HG02759 (cell line): ENCODE results near the gene POPDC2.
"Not testable (repeated sequence)": the region's sequence is repeated elsewhere in the genome, so short reads cannot be mapped to it uniquely, and the experiment has no call there.

Source experiments
- ATAC-seq: cut with Tn5 transposase; IDR thresholded peaks from one replicate; pipeline ENCODE4 v1.9.1; 2021; ENCODE audit warnings: mild to moderate bottlenecking, moderate library complexity; ENCODE audit not compliant: unreplicated experiment

POPDC2 gene, protein sequence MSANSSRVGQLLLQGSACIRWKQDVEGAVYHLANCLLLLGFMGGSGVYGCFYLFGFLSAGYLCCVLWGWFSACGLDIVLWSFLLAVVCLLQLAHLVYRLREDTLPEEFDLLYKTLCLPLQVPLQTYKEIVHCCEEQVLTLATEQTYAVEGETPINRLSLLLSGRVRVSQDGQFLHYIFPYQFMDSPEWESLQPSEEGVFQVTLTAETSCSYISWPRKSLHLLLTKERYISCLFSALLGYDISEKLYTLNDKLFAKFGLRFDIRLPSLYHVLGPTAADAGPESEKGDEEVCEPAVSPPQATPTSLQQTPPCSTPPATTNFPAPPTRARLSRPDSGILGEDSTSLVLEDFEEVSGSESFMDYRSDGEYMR

DNA sequence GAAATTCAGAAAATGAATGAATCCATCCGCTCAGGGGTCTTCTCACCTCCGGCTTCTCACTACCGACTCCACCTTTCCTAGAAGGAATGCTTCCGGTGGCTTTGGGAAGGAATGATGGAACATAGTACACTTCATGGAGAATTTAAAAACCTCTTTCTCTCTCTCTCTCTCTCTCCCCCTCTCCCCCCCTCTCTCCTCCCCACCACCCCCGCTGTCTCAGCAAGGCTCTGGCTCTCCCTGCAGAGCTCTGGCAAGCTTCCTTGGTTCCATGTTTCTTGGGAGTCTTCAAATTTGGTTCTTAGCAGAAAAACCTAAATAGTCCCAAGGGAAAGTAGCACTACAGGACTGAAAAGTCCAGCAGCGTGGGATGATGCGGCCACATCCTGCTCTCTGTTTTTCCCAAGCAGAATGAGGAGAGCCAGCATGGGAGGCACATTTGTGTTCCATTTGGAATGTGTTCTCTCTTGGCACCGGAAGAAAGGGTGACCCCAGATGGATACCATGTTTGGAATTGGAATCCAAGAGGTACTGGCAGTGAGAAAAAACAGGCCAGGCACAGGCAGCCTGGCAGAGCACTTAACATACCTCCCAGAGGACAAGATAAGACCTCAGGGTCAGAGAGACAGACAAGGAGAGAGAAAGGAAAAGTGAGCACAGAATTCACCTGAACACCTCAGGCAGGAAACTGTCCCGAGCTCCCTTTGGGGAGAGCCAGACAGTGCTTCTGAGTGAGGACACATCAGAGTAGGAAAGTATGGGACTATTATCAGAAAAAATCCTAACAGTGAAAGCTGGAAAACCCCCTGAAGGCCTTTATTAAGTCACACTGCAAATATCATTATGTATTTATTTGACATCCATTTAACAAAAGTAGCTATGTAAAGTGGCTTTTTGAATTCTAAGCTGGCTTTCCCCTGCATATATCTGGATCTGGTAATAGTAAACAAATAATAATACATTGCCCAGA, at the start of gene POPDC2:
Gene POPDC2 (minus strand): TSS at position 116 of the 967 bp plus-strand sequence. CDS start 166 bp downstream, outside the sequence.
- ATAC-seq, result no peak

- ATAC-seq, result no peak
These were observed 43.6 kb upstream of the POPDC2 start for GRCh38 chr3:119703820-119704531.

DNA sequence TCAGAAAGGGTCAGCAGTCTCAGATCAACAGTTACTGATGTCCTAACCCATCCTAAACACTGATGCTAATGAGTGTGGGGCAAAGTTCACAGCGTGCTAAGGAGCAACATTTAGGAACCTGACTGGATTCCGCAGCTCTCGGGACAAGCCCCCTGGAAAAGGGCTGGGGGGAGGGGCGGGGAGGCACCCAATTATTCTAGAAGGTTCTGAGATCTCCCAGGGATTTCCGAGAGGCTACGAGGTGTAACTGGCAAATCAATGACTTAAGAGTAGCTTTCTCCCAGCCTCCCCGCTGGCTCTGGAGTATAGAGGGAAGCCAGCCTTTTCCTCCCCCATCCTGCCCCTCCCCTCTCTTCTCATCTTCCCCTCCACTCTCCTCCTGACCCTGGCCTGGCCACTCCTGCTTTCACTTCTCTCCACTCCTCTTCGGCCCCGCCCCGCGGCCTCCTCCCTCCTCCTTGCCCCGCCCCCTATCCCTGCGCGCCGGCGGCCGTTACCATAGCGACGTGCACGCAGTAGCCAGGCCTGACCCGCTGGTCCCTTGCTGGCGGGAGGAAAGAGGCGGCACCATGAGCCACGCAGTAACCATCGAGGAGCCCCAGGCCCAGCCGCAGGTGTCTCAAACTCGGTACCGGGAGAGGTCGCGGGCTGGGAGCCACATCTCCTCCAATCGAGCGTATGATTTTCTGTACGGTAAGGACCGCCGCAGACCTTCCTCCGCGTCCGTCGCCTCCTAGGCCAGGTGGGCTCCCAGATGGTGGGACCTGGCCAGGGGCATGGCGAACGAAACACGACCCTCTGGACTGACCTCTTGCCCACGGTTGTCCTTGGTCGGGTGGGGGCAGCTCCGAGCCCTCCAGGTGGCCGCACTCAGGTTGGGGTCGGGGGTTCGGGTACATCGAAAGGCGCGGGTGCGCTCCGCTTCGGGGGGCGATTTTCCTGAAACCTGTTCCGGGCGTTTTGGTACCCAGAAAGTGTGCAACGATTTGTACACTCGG, 42.4 kb upstream of the POPDC2 start, which contains the start of gene CFAP91:
Gene CFAP91 (plus strand): TSS at position 493 of the 998 bp plus-strand sequence. CDS start 77 bp downstream, at position 570.
- ATAC-seq, result peak; percentile 90

DNA sequence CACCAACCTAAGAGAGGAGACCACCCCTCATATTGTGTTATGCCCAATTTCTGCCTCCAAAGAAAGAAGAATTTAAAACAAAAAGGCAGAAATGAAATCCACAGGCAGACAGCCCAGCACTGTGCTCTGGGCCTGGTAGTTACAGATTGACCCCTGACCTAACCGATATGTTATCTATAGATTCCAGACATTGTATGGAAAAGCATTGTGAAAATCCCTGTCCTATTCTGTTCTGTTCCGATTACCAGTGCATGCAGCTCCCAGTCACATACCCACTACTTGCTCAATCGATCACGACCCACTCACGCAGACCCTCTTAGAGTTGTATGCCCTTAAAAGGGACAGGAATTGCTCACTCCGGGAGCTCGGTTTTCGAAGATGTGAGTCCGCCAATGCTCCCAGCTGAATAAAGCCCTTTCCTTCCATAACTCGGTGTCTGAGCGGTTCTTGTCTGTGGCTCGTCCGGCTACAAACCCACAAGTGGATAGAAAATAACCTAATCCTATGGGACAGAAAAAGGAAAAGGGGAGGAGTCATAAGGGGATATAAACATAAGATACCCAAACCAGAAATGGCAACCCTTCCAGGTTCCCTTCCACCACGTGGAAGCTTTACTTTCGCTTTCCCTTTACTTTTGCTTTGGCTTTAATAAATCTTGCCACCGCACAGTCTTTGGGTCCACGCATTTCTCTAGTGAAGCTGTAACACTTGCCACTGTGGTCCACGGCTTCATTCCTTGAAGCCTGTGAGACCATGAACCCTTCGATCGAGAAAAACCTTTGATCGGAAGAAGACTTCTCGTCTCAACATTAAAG, 40.7 kb upstream of the POPDC2 start:
- peak; percentile 8 for ATAC-seq

- ATAC-seq, result peak; percentile 33
These were observed 40.0 kb upstream of the POPDC2 start for GRCh38 chr3:119700269-119700919.

DNA sequence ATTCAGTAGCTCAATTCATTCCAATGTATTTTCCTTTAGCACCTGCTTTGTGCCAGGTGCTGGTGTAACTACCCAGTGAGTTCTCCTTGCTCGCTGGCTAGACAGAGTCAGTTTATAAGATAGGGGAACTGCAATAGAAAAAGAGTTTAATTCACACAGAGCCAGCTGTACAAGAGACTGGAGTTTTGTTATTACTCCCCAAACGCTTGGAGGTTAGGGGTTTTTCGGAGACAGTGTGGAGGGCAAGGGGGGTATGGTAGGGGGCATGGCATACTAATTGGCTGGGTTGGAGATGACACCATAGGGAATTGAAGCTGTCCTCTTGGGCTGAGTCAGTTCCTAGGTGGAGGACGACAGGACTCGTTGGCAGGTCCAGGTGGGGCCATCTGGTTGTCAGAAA, 37.0 kb upstream of the POPDC2 start:
- ATAC-seq, result peak; percentile 61

DNA sequence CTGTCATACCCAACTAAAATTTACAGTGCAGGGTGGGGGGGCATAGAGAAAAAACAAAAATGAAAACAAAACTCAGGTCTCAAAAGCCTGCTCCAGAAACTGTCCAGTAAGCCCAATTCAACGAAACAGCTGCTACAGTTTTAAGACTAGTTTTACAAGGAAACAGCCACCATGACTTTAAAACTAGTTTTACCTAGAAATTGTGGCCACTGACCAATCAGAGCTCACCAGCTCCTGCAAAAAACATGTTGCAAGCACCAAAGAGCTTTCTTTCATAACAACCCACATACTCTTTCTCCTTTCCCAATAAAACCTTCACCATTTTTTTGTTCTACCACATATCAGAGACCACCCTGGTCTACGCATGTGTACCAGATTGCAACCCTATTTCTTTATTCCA, 35.1 kb upstream of the POPDC2 start:
- ATAC-seq, result no peak

GRCh38 chr3:119690043-119690656, 29.8 kb upstream of the POPDC2 start:
- no peak for ATAC-seq

DNA sequence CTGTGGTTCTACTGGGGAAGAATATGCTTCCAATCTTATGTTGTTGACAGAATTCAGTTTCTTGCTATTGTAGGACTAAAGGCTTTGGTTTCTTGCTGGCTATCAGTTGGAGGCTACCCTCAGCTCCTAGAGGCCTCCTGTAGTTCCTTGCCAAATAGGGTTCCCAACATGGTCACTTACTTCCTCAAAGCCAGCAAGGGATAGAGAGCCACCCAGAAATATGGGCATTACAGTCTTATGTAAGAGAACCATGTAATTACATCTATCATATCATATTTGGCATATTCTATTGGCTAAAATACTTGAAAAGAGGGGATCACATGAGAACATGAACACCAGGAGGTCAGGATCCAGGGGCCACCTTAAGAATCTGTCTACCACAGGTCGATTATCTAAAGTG, 23.0 kb upstream of the POPDC2 start:
- ATAC-seq, result no peak

- ATAC-seq, result peak; percentile 20
These were observed 20.9 kb upstream of the POPDC2 start for GRCh38 chr3:119681279-119681678.

GRCh38 chr3:119679874-119680273, 19.5 kb upstream of the POPDC2 start:
- no peak for ATAC-seq

GRCh38 chr3:119678209-119678608, 17.8 kb upstream of the POPDC2 start:
- not testable (repeated sequence) for ATAC-seq

DNA sequence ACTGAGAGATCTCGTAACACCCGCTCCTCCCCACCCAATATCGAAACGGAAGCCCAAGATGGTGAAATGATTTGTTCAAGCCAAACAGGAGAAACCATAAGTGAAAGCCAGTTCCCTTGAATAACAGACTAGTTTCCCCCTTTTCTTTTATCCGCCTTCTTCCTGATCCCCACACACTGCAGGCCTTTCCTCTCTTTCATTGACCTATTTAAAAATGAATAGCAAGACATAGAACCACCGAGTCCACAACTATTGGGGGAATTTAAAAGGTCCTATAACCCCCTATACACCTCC, 17.2 kb upstream of the POPDC2 start:
- no peak for ATAC-seq

DNA sequence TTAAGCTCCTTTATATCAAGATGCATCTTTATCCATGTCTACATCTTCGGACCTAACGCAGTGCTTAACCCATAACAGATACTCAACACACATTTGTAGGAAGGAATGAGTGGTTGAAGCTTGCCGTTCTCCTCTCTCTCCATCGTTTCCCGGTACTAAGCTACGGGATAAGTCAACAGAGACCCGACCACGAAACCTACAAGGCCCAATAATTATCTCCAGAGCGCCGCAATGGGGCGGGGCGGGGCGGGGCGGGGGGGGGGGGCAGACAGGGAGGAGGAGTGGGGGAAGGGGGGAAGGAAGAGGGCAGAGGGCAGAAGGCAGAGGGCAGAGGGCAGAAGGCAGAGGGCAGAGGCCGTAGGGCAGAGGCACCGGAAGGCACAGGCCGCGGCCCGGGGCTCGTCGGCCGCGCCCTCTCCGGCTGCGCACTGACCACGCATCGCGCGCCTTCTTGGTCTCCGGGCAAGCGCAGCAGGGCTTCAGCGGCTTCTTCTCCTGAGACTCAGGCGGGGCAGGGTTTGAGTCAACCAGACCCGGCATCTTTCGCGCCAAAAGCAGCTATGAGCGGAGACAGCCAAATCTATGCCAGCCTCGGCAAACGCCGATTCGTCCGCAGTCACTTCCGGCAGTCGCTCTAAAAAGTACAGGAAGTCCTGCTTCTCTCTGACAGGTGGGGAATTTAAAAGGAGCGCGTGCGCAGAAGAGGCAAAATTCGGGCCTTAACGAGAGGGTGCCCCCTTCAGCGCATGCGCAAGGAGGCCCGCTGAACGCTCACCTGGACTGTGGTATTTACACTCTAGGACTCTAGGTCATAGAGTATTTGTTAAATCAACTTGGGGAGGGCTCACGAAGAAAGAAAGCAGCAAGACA, 16.6 kb upstream of the POPDC2 start, which contains the start of gene COX17:
Gene COX17 (minus strand): TSS at position 636 of the 870 bp plus-strand sequence. CDS start 96 bp downstream, at position 540.
- peak; percentile 89 for ATAC-seq

DNA sequence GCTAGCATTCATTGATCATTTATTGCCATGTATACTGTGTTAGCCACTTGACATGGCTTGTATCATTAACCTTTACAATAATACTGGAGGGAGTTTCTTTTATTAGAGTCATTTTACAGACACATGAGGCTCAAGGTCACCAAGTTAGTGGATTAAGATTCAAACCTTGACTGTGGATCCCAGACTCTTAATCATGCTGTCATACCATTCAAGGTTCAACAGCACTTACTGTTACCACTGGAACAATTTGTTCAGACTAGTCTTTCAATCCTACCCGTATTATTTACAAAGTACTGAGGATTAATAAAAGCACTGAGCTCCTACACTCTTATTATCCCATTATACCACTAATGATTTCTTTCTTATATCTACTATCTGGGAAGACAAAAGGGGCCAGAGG, 15.6 kb upstream of the POPDC2 start:
- no peak for ATAC-seq

DNA sequence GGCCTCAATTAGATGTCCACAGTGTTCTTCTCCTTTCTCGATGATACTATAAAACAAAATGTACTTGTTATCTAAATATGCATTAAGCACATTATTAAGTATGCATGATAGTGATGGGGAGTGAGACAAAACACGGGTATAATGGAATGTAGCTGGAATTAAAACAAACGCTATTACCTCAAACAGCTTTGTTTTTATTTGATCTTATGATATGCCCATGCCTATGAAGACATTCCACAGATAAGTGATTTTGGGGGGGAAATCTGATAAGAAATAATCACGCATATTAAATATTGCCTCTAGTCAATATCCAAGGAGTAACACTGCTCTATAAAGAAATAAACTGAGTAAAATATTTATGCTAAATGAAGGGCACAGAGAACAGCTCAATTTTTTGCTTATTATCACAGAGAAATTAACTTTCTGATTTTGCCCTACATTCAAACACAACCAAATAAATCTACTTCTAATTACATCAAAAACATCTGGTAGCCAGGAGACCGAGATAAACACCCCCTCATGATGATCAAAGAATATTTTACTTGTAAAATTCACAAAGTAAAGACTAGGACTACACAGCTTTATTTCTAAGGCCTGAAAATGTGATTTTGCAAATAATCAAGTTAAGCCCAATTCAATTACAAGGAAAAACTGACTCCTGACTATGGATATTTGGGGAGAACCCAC, 14.9 kb upstream of the POPDC2 start:
- ATAC-seq, result no peak
